Measurements from ENCODE around the gene CDH4. TPM values are rescaled to one million over a fixed set of nuclear protein-coding genes. Genes with fewer than 3 reads are reported as not detected.
A peak's percentile ranks its signal among the peaks of the same experiment; 100 is the strongest.

CDH4 gene
- total and polyA plus RNA-seq, 2 donors from 2014 or later, result 1.1 TPM; not detected in 1

DNA sequence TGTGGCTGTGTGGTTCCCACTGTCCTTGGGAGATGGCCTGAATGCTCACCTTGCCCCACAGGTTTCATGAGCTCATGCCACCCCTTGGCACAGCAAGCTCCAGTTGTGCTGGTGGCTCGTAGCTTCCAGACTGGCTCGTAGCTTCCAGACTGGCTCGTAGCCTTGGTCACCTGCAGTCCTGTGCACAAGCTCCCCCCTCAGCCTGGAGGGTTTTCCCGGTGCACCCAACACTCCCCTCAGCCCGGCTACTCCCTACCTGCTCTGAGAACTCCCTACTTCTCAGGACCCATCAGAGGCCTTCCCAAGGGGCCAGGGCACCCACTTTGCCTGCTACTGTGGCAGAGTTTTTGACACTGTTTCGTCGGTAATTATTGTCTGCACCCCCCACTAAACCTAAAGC is 528.0 kb downstream of the CDH4 start:
- H3K9me3 ChIP-seq (ENCODE audit: control insufficient read depth in 2 of 3, insufficient read depth in 1 of 3, low read length in 3 of 3), result peaks cover 0 to 11% (median 2%) of the 10 kb centered on the region in 3 donors
- TF ChIP-seq, protein P1, sequence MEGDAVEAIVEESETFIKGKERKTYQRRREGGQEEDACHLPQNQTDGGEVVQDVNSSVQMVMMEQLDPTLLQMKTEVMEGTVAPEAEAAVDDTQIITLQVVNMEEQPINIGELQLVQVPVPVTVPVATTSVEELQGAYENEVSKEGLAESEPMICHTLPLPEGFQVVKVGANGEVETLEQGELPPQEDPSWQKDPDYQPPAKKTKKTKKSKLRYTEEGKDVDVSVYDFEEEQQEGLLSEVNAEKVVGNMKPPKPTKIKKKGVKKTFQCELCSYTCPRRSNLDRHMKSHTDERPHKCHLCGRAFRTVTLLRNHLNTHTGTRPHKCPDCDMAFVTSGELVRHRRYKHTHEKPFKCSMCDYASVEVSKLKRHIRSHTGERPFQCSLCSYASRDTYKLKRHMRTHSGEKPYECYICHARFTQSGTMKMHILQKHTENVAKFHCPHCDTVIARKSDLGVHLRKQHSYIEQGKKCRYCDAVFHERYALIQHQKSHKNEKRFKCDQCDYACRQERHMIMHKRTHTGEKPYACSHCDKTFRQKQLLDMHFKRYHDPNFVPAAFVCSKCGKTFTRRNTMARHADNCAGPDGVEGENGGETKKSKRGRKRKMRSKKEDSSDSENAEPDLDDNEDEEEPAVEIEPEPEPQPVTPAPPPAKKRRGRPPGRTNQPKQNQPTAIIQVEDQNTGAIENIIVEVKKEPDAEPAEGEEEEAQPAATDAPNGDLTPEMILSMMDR (IDR thresholded peaks at IDR 0.05; ENCODE audit: borderline replicate concordance, extremely low read depth, insufficient read depth), result no peak
- no peak overlapping the region for H3K4me3 ChIP-seq (ENCODE audit: low read length in 3 of 3)
- intact Hi-C loops (cut with DNase I), result no loop called here
- no peak overlapping the region for H3K9ac ChIP-seq (ENCODE audit: low read length in 3 of 3)
- peak in 1 of 5 donors; percentile 41 for DNase-seq
- H3K36me3 ChIP-seq (ENCODE audit: control insufficient read depth in 2 of 3, insufficient read depth in 3 of 3, low read length in 3 of 3), result no peaks in the 10 kb centered on the region
- no peak overlapping the region for H3K27ac ChIP-seq (ENCODE audit: low read depth in 2 of 2, low read length in 2 of 2)
- H3K27me3 ChIP-seq (ENCODE audit: control insufficient read depth, insufficient read depth, low read length), result no peaks in the 10 kb centered on the region
- no peaks in the 10 kb centered on the region for H3K4me1 ChIP-seq (ENCODE audit: control insufficient read depth in 2 of 3, insufficient read depth in 2 of 3, low read depth in 1 of 3, low read length in 3 of 3)
- no peak for FAIRE-seq

GRCh38 chr20:61784801-61785566 is 532.9 kb downstream of the CDH4 start:
- Histone ChIP-seq H3K4me1 (ENCODE audit: control insufficient read depth in 2 of 3, insufficient read depth in 2 of 3, low read depth in 1 of 3, low read length in 3 of 3) (no peaks in the 10 kb centered on the region), H3K4me3 (ENCODE audit: low read length in 3 of 3) (no peak overlapping the region), H3K9ac (ENCODE audit: low read length in 3 of 3) (no peak overlapping the region), H3K27ac (ENCODE audit: low read depth in 2 of 2, low read length in 2 of 2) (no peak overlapping the region), H3K9me3 (ENCODE audit: control insufficient read depth in 2 of 3, insufficient read depth in 1 of 3, low read length in 3 of 3) (peaks cover 0 to 11% (median 2%) of the 10 kb centered on the region in 3 donors), H3K36me3 (ENCODE audit: control insufficient read depth in 2 of 3, insufficient read depth in 3 of 3, low read length in 3 of 3) (no peaks in the 10 kb centered on the region), H3K27me3 (ENCODE audit: control insufficient read depth, insufficient read depth, low read length) (no peaks in the 10 kb centered on the region)
- intact Hi-C loops (cut with DNase I), result no loop called here
- TF ChIP-seq, protein P1 (IDR thresholded peaks at IDR 0.05; ENCODE audit: borderline replicate concordance, extremely low read depth, insufficient read depth), result no peak
- DNase-seq (no peak), FAIRE-seq (no peak)

- no peak for DNase-seq
- Histone ChIP-seq H3K9me3 (ENCODE audit: control insufficient read depth in 2 of 3, insufficient read depth in 1 of 3, low read length in 3 of 3) (peaks cover 0 to 10% (median 2%) of the 10 kb centered on the region in 3 donors), H3K27me3 (ENCODE audit: control insufficient read depth, insufficient read depth, low read length) (no peaks in the 10 kb centered on the region), H3K4me1 (ENCODE audit: control insufficient read depth in 2 of 3, insufficient read depth in 2 of 3, low read depth in 1 of 3, low read length in 3 of 3) (no peaks in the 10 kb centered on the region), H3K9ac (ENCODE audit: low read length in 3 of 3) (no peak overlapping the region), H3K27ac (ENCODE audit: low read depth in 2 of 2, low read length in 2 of 2) (no peak overlapping the region), H3K36me3 (ENCODE audit: control insufficient read depth in 2 of 3, insufficient read depth in 3 of 3, low read length in 3 of 3) (no peaks in the 10 kb centered on the region), H3K4me3 (ENCODE audit: low read length in 3 of 3) (no peak overlapping the region)
- intact Hi-C loops (cut with DNase I), result no loop called here
- FAIRE-seq, result no peak
- TF ChIP-seq, protein P1 (IDR thresholded peaks at IDR 0.05; ENCODE audit: borderline replicate concordance, extremely low read depth, insufficient read depth), result no peak
These were observed 533.4 kb downstream of the CDH4 start for GRCh38 chr20:61785567-61785816.

DNA sequence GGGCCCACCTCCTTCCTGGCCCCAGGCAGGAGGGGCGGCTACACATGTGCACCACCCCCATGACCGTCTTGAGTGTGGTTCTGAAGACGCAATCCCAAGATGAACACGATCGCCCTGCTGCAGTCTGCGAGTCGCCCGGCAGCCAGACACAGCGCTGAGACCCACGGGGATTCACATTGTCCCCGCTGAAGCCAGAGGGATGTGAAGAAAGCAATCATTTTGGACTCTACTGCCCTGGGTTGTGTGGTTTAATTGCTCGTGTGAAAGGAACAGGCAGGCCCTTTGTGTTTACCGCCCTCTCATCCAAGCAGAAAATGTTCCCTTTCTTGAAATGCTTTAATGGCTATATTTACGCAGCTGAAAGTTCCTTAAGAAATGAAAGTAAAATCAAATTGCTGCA is 534.2 kb downstream of the CDH4 start:
- no peaks in the 10 kb centered on the region for H3K27me3 ChIP-seq (ENCODE audit: control insufficient read depth, insufficient read depth, low read length)
- H3K4me1 ChIP-seq (ENCODE audit: control insufficient read depth in 2 of 3, insufficient read depth in 2 of 3, low read depth in 1 of 3, low read length in 3 of 3), result no peaks in the 10 kb centered on the region
- no peak for FAIRE-seq
- DNase-seq, result no peak
- H3K27ac ChIP-seq (ENCODE audit: low read depth in 2 of 2, low read length in 2 of 2), result no peak overlapping the region
- peaks cover 0 to 5% (median 2%) of the 10 kb centered on the region in 3 donors for H3K9me3 ChIP-seq (ENCODE audit: control insufficient read depth in 2 of 3, insufficient read depth in 1 of 3, low read length in 3 of 3)
- TF ChIP-seq, protein P1 (IDR thresholded peaks at IDR 0.05; ENCODE audit: borderline replicate concordance, extremely low read depth, insufficient read depth), result no peak
- intact Hi-C loops (cut with DNase I), result no loop called here
- no peaks in the 10 kb centered on the region for H3K36me3 ChIP-seq (ENCODE audit: control insufficient read depth in 2 of 3, insufficient read depth in 3 of 3, low read length in 3 of 3)
- H3K4me3 ChIP-seq (ENCODE audit: low read length in 3 of 3), result no peak overlapping the region
- H3K9ac ChIP-seq (ENCODE audit: low read length in 3 of 3), result no peak overlapping the region

Data from kidney (tissue), 14 donors.